IMR-90 (cell line): ENCODE data around the gene FAU. TPM values are rescaled to one million over a fixed set of nuclear protein-coding genes. Genes with fewer than 3 reads are reported as not detected.

Source experiments
- ATAC-seq: fragments of 200-7000 bp; cut with Tn5 transposase; 2 replicates; pipeline ENCODE4 v1.9.1; 2020; ENCODE audit warnings: low read depth, mild to moderate bottlenecking, moderate library complexity
- BruUV-seq: library from RNA; stranded (reverse); fragments of 400-500 nt; replicated peaks from 2 replicates; lab custom pipeline; 2021; lab: Mats Ljungman, UMichigan
- CTCF ChIA-PET: fragments of 300-600 bp; formaldehyde crosslinking; extraction: SDS; loops from one replicate; lab custom pipeline; 2021; ENCODE audit warnings: antibody characterized with exemption; lab: Yijun Ruan, JAX
- POLR2A ChIA-PET: fragments of 300-600 bp; sonication (Branson Sonifier 250); formaldehyde crosslinking; loops from one replicate; lab custom pipeline; 2022; ENCODE audit warnings: antibody characterized with exemption; ENCODE audit not compliant: unreplicated experiment; lab: Charles Lee
- DNase-seq: peaks from one replicate; pipeline ENCODE4 v3.0.0; 2013
- H2AFZ ChIP-seq: replicated peaks from 2 replicates; pipeline ENCODE3; 2013; ENCODE audit warnings: low read length, mild to moderate bottlenecking; ENCODE audit not compliant: poor library complexity
- H2AK5ac ChIP-seq: 2 replicates; pipeline ENCODE4 v1.6.1; 2013; ENCODE audit warnings: low read depth, low read length, inconsistent platforms
- H2AK9ac ChIP-seq: replicated peaks from 2 replicates; pipeline ENCODE3; 2013; ENCODE audit warnings: mild to moderate bottlenecking, low read depth, low read length, moderate library complexity; ENCODE audit not compliant: poor library complexity
- H2BK120ac ChIP-seq: 2 replicates; pipeline ENCODE4 v1.6.1; 2013; ENCODE audit warnings: low read depth, low read length, inconsistent platforms
- H2BK15ac ChIP-seq: 3 replicates; pipeline ENCODE4 v1.6.1; 2013; ENCODE audit warnings: low read depth, low read length, inconsistent platforms
- H2BK20ac ChIP-seq: 2 replicates; pipeline ENCODE4 v1.6.1; 2013; ENCODE audit warnings: low read depth, mild to moderate bottlenecking, inconsistent platforms, low read length, moderate library complexity
- H2BK5ac ChIP-seq: 2 replicates; pipeline ENCODE4 v1.6.1; 2013; ENCODE audit warnings: mild to moderate bottlenecking, low read depth, low read length, inconsistent platforms; ENCODE audit not compliant: poor library complexity, severe bottlenecking
- H3K14ac ChIP-seq: replicated peaks from 2 replicates; pipeline ENCODE4 v1.6.1; 2013; ENCODE audit warnings: low read depth, low read length, inconsistent platforms
- H3K18ac ChIP-seq: 2 replicates; pipeline ENCODE4 v1.6.1; 2013; ENCODE audit warnings: low read depth, low read length, control low read depth
- H3K23ac ChIP-seq: 2 replicates; pipeline ENCODE4 v1.6.1; 2013; ENCODE audit warnings: low read depth, low read length, inconsistent platforms
- H3K27ac ChIP-seq: 2 replicates; pipeline ENCODE4 v1.5.1; 2013; ENCODE audit warnings: mild to moderate bottlenecking, control low read depth, low read length; ENCODE audit not compliant: insufficient read depth
- H3K27me3 ChIP-seq: 2 replicates; pipeline ENCODE4 v1.6.1; 2013; ENCODE audit warnings: low read length; ENCODE audit not compliant: control insufficient read depth, insufficient read depth
- H3K36me3 ChIP-seq: 2 replicates; pipeline ENCODE4 v1.6.1; 2013; ENCODE audit warnings: low read length, mixed read lengths; ENCODE audit not compliant: control insufficient read depth, insufficient read depth
- H3K4ac ChIP-seq: 2 replicates; pipeline ENCODE4 v1.6.1; 2013; ENCODE audit warnings: low read depth, low read length, inconsistent platforms
- H3K4me1 ChIP-seq: 2 replicates; pipeline ENCODE4 v1.6.1; 2013; ENCODE audit warnings: low read length, mixed read lengths; ENCODE audit not compliant: control insufficient read depth, insufficient read depth
- H3K4me2 ChIP-seq: 2 replicates; pipeline ENCODE4 v1.6.1; 2013; ENCODE audit warnings: low read depth, mild to moderate bottlenecking, control low read depth, low read length, moderate library complexity
- H3K4me3 ChIP-seq: 2 replicates; pipeline ENCODE4 v1.5.1; 2013; ENCODE audit warnings: low read depth, mild to moderate bottlenecking, control low read depth, low read length, moderate library complexity; ENCODE audit not compliant: insufficient read depth
- H3K56ac ChIP-seq: 2 replicates; pipeline ENCODE4 v1.6.1; 2013; ENCODE audit warnings: low read length, inconsistent platforms; ENCODE audit not compliant: insufficient read depth; ENCODE audit errors: extremely low read depth
- H3K79me1 ChIP-seq, 2 experiments: 2 replicates each; pipeline ENCODE4 v1.6.1; 2013; ENCODE audit warnings: low read length in 2 of 2, inconsistent platforms in 1 of 2, low read depth in 1 of 2
- H3K9ac ChIP-seq: 2 replicates; pipeline ENCODE4 v1.6.1; 2013; ENCODE audit warnings: low read depth, low read length, control low read depth
- H3K9me1 ChIP-seq: 2 replicates; pipeline ENCODE4 v1.6.1; 2013; ENCODE audit warnings: low read length, inconsistent platforms; ENCODE audit not compliant: insufficient read depth
- H3K9me3 ChIP-seq: 2 replicates; pipeline ENCODE4 v1.6.1; 2013; ENCODE audit warnings: low read length; ENCODE audit not compliant: control insufficient read depth, insufficient read depth
- H4K20me1 ChIP-seq: 2 replicates; pipeline ENCODE4 v1.6.1; 2013; ENCODE audit warnings: low read length, inconsistent platforms; ENCODE audit not compliant: insufficient read depth
- H4K5ac ChIP-seq: 2 replicates; pipeline ENCODE4 v1.6.1; 2013; ENCODE audit warnings: mild to moderate bottlenecking, low read depth, low read length, control low read depth
- H4K8ac ChIP-seq, 2 experiments: 2 replicates each; pipeline ENCODE4 v1.6.1; 2013; ENCODE audit warnings: low read depth in 2 of 2, low read length in 2 of 2, control low read depth in 1 of 2, inconsistent platforms in 1 of 2
- H4K91ac ChIP-seq: 2 replicates; pipeline ENCODE4 v1.6.1; 2013; ENCODE audit warnings: low read depth, low read length, inconsistent platforms; ENCODE audit not compliant: insufficient read depth
- BHLHE40 ChIP-seq: fragments of 150-350 bp; IDR thresholded peaks from 2 replicates; pipeline ENCODE4 v1.6.1; 2016; ENCODE audit warnings: mild to moderate bottlenecking, low read depth, low read length
- CHD1 ChIP-seq: IDR thresholded peaks from 2 replicates; pipeline ENCODE4 v1.6.1; 2012; ENCODE audit warnings: low read depth, low read length, improper control_type of control experiment
- FOS ChIP-seq: fragments of 150-350 bp; IDR thresholded peaks from 2 replicates; pipeline ENCODE4 v1.6.1; 2016; ENCODE audit warnings: low read depth, low read length
- MAFK ChIP-seq: IDR thresholded peaks from 2 replicates; pipeline ENCODE4 v1.6.1; 2012; ENCODE audit warnings: low read depth, low read length, improper control_type of control experiment
- MAZ ChIP-seq: IDR thresholded peaks from 2 replicates; pipeline ENCODE4 v1.6.1; 2012; ENCODE audit warnings: low read depth, mild to moderate bottlenecking, low read length, improper control_type of control experiment, moderate library complexity, borderline replicate concordance
- NFE2L2 ChIP-seq: fragments of 150-350 bp; IDR thresholded peaks from 2 replicates; pipeline ENCODE4 v1.6.1; 2016; ENCODE audit warnings: low read depth, mild to moderate bottlenecking, low read length
- POLR2A ChIP-seq: IDR thresholded peaks from 2 replicates; pipeline ENCODE4 v1.6.1; 2012; ENCODE audit warnings: mild to moderate bottlenecking, low read depth, low read length
- RAD21 ChIP-seq: IDR thresholded peaks from 2 replicates; pipeline ENCODE4 v1.6.1; 2012; ENCODE audit warnings: low read length, improper control_type of control experiment
- RCOR1 ChIP-seq: IDR thresholded peaks from 2 replicates; pipeline ENCODE4 v1.6.1; 2012; ENCODE audit warnings: mild to moderate bottlenecking, low read length, improper control_type of control experiment; ENCODE audit not compliant: insufficient replicate concordance
- USF2 ChIP-seq: fragments of 150-350 bp; IDR thresholded peaks from 2 replicates; pipeline ENCODE4 v1.6.1; 2017; ENCODE audit warnings: mild to moderate bottlenecking, antibody characterized with exemption, low read length, low read depth
- WGBS, 2 experiments: methylation state at CpG; one replicate each; pipeline versions ENCODE4 v1.1.5 to v1.1.7; 2013; ENCODE audit warnings: missing lambda C conversion rate in 2 of 2; ENCODE audit not compliant: insufficient read length in 1 of 2; ENCODE audit errors: extremely low coverage in 2 of 2; 5-methylcytosine and 5-hydroxymethylcytosine counted together
- dilution Hi-C: fragments of 300-500 bp; cut with HindIII; formaldehyde crosslinking; loops from one replicate; pipeline ENCODE4 v1.14.3; 2018; ENCODE audit warnings: low sequenced_read_pairs; ENCODE audit not compliant: unreplicated experiment
- in situ Hi-C: fragments of 300-500 bp; cut with MboI; formaldehyde crosslinking; loops from 3 replicates; pipeline ENCODE4 v1.14.3; 2019; ENCODE audit warnings: low sequenced_read_pairs, inconsistent platforms, mixed read lengths
- intact Hi-C: fragments of 100-400 bp; cut with micrococcal nuclease; formaldehyde crosslinking; loops from 2 replicates; pipeline ENCODE4 v1.10.0; 2022
- polyA plus RNA-seq, 3 experiments: library from polyadenylated mRNA; depleted of rRNA; stranded (reverse); fragments of >200 nt; gene quantifications; 2 replicates each; pipeline ENCODE4 v1.2.3, GENCODE V29; 2012; ENCODE audit warnings: low replicate concordance in 1 of 3
- total RNA-seq: library from RNA; depleted of rRNA; stranded (reverse); fragments of >200 nt; gene quantifications from 2 replicates; pipeline ENCODE4 v1.2.3, GENCODE V29; 2012
- TF ChIP-seq, protein P1 (sequence below): conservative IDR thresholded peaks from 2 replicates; pipeline ENCODE4 v1.5.1; 2012; ENCODE audit warnings: mild to moderate bottlenecking, low read depth, low read length, improper control_type of control experiment

FAU gene
- total and polyA plus RNA-seq, 2 of the 4 experiments (the other 2 are of a cell fraction): 189 to 652 TPM

DNA sequence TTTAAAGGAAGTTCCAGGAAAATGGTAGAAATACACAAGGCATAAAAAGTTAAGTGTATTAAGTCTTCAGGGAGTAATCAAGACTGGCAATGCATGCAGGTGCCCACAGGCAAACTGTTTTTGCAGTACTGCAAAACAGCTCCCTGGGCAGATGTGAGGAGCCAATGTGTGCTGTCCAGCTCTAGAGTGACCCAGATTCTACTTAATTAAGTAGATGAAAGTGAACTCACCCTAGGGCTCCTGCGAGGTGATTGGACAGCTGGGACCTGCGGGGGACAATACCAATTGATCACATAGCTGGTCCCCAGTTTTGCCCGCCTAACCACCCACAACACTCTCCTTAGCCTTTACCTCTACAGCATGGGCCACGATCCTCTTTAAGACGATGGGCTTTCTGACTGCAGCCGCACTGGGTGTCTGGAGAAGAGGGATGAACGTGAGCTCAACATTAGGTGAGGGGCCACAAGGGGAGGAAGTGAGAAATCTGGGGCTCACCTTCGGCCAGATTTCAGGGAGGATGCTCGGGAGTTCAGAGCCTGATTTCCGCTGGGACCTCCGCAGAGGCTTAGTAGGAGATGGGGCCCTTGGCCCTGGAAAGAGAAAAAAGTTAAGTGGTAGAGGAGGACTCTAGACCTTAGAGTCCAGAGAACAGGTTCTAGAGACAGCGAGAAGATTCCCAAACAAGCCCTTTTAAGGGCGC, 38.6 kb downstream of the FAU start (continued):
- TF ChIP-seq USF2: no peak

DNA sequence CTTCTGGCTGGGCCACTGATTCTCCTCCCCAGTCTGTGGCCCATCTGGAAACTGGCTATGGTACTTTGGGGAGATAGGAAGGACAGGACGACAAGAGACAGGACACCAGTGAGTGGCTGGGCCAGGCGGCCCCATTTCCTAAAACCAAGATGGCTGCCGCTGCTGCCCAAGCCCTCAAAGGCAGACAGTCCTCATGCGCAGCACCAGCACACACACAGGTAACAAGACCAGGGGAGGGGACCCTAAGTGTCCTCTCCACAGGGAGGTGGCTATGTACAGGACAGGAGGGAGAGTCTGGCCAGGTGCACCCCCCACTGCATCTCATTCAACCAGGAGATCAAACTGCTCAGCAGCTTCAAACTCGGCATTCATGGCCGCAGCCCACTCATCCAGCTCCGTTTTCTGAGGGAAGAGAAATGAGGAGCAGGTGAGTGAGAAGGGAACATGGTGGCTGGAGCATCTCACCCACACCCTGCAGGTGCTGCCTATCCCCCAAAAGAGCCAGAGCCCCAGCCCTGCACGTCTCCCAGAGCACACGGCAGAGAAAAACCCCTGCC, 43.1 kb downstream of the FAU start:
- Histone ChIP-seq H2AFZ (peak overlapping the region; percentile 51), H2AK9ac (no peak overlapping the region), H3K4ac (no peak overlapping the region), H2AK5ac (no peak overlapping the region), H3K18ac (no peak overlapping the region), H2BK20ac (no peak overlapping the region), H2BK15ac (no peak overlapping the region), H3K9me1 (no peaks in the 10 kb centered on the region; the same call in 1 of the 2 replicates), H3K79me1 (peaks cover 34 to 56% of the 10 kb centered on the region in 2 experiments), H3K36me3 (peaks cover 2% of the 10 kb centered on the region), H3K27me3 (no peaks in the 10 kb centered on the region), H3K14ac (no peak overlapping the region), H3K4me2 (no peak overlapping the region), H2BK120ac (no peak overlapping the region), H4K5ac (no peak overlapping the region), H3K56ac (no peak overlapping the region), H4K20me1 (no peaks in the 10 kb centered on the region), H3K4me1 (no peaks in the 10 kb centered on the region), H2BK5ac (no peak overlapping the region), H3K23ac (no peak overlapping the region), H3K9me3 (no peaks in the 10 kb centered on the region), H3K4me3 (no peak overlapping the region), H4K91ac (no peak overlapping the region), H3K9ac (no peak overlapping the region), H3K27ac (no peak overlapping the region), H4K8ac (no peak overlapping the region)
- CTCF ChIA-PET: no interaction called here
- POLR2A ChIA-PET: no interaction called here
- in situ Hi-C loops (no loop called here), dilution Hi-C loops (no loop called here), intact Hi-C loops (no loop called here)
- no TSS peak for BruUV-seq
- ATAC-seq: no peak
- WGBS, 2 experiments: no CpG with 5 or more reads among the region's 9 CpGs
- no peak for DNase-seq
- TF ChIP-seq NFE2L2 (no peak), POLR2A (no peak), USF2 (no peak), RCOR1 (no peak), BHLHE40 (no peak), RAD21 (no peak), MAFK (no peak), FOS (no peak), CHD1 (no peak), MAZ (no peak)
- TF ChIP-seq, protein P1, sequence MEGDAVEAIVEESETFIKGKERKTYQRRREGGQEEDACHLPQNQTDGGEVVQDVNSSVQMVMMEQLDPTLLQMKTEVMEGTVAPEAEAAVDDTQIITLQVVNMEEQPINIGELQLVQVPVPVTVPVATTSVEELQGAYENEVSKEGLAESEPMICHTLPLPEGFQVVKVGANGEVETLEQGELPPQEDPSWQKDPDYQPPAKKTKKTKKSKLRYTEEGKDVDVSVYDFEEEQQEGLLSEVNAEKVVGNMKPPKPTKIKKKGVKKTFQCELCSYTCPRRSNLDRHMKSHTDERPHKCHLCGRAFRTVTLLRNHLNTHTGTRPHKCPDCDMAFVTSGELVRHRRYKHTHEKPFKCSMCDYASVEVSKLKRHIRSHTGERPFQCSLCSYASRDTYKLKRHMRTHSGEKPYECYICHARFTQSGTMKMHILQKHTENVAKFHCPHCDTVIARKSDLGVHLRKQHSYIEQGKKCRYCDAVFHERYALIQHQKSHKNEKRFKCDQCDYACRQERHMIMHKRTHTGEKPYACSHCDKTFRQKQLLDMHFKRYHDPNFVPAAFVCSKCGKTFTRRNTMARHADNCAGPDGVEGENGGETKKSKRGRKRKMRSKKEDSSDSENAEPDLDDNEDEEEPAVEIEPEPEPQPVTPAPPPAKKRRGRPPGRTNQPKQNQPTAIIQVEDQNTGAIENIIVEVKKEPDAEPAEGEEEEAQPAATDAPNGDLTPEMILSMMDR: no peak
